Liver (tissue), 3 donors: ENCODE results near the gene TTC3.

Experiments used
- ATF3 ChIP-seq: IDR thresholded peaks from 2 replicates; pipeline ENCODE4 v1.6.1; 2016; ENCODE audit warnings: antibody characterized with exemption
- EGR1 ChIP-seq, 2 donors: IDR thresholded peaks; 2 replicates each; pipeline ENCODE4 v1.6.1; 2016 to 2018; ENCODE audit warnings: antibody characterized with exemption in 2 of 2, low read depth in 2 of 2
- HNF4G ChIP-seq: IDR thresholded peaks from 2 replicates; pipeline ENCODE4 v1.6.1; 2016; ENCODE audit warnings: antibody characterized with exemption
- RAD21 ChIP-seq, 2 donors: IDR thresholded peaks; 2 replicates each; pipeline ENCODE4 v1.6.1; 2016; ENCODE audit warnings: antibody characterized with exemption in 2 of 2, mild to moderate bottlenecking in 2 of 2
- REST ChIP-seq: IDR thresholded peaks from 2 replicates; pipeline ENCODE4 v1.6.1; 2016; ENCODE audit warnings: antibody characterized with exemption, mild to moderate bottlenecking
- SP1 ChIP-seq: IDR thresholded peaks from 2 replicates; pipeline ENCODE4 v1.6.1; 2018; ENCODE audit warnings: antibody characterized with exemption, mild to moderate bottlenecking
- YY1 ChIP-seq: IDR thresholded peaks from 2 replicates; pipeline ENCODE4 v1.6.1; 2016; ENCODE audit warnings: antibody characterized with exemption, mild to moderate bottlenecking
- TF ChIP-seq, protein P1 (sequence below): fragments of 150-350 bp; IDR thresholded peaks from 2 replicates; pipeline ENCODE4 v1.5.1; 2017; ENCODE audit warnings: improper control_type of control experiment, low read depth, low read length; ENCODE audit not compliant: missing input control
- TF ChIP-seq, protein P2 (sequence below): IDR thresholded peaks from 2 replicates; pipeline ENCODE4 v1.6.1; 2016; ENCODE audit warnings: antibody characterized with exemption
- TF ChIP-seq, protein P3 (sequence below): IDR thresholded peaks from 2 replicates; pipeline ENCODE4 v1.6.1; 2016; ENCODE audit warnings: antibody characterized with exemption
- donor health status: healthy.
- donor health status: healthy.

DNA sequence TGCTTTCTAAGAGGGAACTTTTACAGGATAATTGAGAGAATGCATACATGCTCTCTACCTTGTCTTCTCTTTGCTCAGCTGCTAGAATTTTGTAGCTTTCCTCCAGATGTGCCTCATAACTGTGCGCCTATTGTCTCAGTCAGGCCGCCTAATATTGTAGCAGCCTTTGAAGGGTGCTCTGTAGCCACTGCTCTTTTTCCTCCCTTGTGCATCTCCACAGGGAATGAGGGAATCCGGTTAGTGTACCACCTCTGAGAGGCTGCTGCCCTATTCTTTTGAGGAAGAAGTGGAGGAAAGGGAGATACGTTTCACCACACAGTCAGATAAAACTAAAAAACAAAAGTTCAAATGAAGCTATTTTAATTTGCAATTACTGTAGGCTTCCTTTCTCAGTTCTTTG, 22.8 kb downstream of the TTC3 start:
- TF ChIP-seq, protein P1, sequence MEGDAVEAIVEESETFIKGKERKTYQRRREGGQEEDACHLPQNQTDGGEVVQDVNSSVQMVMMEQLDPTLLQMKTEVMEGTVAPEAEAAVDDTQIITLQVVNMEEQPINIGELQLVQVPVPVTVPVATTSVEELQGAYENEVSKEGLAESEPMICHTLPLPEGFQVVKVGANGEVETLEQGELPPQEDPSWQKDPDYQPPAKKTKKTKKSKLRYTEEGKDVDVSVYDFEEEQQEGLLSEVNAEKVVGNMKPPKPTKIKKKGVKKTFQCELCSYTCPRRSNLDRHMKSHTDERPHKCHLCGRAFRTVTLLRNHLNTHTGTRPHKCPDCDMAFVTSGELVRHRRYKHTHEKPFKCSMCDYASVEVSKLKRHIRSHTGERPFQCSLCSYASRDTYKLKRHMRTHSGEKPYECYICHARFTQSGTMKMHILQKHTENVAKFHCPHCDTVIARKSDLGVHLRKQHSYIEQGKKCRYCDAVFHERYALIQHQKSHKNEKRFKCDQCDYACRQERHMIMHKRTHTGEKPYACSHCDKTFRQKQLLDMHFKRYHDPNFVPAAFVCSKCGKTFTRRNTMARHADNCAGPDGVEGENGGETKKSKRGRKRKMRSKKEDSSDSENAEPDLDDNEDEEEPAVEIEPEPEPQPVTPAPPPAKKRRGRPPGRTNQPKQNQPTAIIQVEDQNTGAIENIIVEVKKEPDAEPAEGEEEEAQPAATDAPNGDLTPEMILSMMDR: no peak
- TF ChIP-seq, protein P2, sequence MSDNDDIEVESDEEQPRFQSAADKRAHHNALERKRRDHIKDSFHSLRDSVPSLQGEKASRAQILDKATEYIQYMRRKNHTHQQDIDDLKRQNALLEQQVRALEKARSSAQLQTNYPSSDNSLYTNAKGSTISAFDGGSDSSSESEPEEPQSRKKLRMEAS: no peak
- TF ChIP-seq YY1: no peak
- TF ChIP-seq HNF4G: no peak
- TF ChIP-seq SP1: no peak
- TF ChIP-seq, protein P3, sequence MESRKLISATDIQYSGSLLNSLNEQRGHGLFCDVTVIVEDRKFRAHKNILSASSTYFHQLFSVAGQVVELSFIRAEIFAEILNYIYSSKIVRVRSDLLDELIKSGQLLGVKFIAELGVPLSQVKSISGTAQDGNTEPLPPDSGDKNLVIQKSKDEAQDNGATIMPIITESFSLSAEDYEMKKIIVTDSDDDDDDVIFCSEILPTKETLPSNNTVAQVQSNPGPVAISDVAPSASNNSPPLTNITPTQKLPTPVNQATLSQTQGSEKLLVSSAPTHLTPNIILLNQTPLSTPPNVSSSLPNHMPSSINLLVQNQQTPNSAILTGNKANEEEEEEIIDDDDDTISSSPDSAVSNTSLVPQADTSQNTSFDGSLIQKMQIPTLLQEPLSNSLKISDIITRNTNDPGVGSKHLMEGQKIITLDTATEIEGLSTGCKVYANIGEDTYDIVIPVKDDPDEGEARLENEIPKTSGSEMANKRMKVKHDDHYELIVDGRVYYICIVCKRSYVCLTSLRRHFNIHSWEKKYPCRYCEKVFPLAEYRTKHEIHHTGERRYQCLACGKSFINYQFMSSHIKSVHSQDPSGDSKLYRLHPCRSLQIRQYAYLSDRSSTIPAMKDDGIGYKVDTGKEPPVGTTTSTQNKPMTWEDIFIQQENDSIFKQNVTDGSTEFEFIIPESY: no peak
- TF ChIP-seq ATF3: no peak
- no peak for TF ChIP-seq EGR1 (IDR thresholded peaks at IDR 0.05; ENCODE audit: low read depth in 2 of 2)
- TF ChIP-seq RAD21 (IDR thresholded peaks at IDR 0.05): no peak
- TF ChIP-seq REST: no peak
